ENCODE data around the gene OR10G7. TPM values are rescaled to one million over a fixed set of nuclear protein-coding genes. Genes with fewer than 3 reads are reported as not detected.

The OR10G7 gene, protein sequence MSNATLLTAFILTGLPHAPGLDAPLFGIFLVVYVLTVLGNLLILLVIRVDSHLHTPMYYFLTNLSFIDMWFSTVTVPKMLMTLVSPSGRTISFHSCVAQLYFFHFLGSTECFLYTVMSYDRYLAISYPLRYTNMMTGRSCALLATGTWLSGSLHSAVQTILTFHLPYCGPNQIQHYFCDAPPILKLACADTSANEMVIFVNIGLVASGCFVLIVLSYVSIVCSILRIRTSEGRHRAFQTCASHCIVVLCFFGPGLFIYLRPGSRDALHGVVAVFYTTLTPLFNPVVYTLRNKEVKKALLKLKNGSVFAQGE
- total RNA-seq, result not detected
- long read RNA-seq, result 0 reads

DNA sequence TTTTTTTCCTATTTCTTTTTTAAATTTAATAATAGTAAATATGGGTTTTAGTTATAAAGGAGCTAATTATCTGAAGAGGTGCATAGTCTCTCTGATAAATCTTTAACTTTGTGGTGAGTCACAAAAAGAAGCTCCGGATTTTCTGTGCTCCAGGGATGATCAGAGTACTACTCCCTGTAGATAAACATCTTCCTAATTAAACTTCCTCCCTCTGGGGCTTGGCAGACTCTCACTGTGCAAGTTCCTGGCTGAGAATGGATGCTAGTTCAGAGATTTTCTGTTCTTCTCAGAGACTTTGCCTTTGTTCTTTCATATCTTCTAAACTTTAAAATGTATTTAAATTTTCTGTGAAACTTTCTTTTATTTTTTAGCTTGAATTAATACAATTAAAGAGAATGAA, at the start of gene OR10G7:
Gene OR10G7 (minus strand): TSS at position 72 of the 400 bp plus-strand sequence. CDS start 2,324 bp downstream, outside the sequence.
- DNase-seq (ENCODE audit: missing footprints), result no peak
- intact Hi-C loops (cut with DNase I), result no loop called here
- ATAC-seq, result no peak

DNA sequence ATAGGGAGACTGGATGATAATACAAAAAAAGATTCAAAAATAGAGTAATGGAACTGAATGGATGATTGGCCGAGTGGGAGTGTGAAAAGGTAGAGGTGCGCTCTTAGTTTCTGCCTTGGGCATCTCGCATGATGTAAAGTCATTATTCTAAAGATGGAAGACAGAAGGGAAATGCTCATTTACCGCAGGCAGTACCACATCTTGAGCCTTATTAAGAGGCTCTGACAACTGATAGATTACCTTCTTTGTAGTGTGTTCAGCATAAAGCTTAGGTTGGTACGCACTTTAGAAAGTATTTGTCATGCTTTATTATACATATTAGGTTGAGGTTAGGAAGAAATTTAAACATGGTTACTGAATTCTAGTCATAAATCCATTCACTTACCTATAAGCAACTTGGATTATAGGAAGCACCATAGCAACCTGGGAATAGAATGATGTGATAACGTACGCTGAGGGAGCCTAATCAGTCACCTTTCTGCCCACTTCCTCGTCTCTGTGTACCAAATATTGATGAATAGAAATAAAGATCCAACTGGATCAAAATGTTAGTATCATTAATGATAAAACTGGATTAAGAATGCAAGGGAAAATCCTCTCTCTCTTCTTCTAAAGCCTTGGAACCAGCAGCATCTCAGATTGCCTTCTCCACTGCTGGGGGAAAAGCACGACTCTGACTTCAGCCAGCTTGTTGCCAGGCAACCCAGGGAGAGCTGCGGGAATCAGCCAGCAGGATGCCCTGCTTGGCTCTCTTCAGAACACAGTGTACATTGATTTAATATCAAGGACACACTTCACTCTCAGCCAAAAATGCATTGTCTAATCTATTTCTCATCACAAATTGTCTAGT, 45.1 kb upstream of the OR10G7 start:
- no peak for ATAC-seq
- DNase-seq (ENCODE audit: missing footprints), result no peak
- intact Hi-C loops (cut with DNase I), result no loop called here

DNA sequence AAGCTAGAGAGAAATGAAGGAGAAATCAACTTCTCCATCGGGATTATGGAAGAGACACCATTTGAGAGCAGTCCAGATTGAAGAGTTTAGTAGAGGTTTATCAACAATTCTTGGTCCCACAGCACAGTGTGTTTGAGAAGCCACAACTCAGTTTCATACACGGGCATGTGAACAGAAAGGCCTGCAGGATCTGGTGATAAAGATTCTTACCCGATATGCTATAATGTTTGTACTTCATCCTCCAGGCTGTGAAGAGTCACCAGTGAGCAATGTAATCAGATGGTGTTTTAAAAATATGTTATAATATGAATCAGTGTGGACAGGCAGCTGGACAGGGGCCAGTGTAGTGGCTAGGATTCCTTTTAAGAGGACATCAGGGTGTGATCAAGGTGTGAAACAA, 44.5 kb upstream of the OR10G7 start:
- ATAC-seq, result no peak
- intact Hi-C loops (cut with DNase I), result no loop called here

DNA sequence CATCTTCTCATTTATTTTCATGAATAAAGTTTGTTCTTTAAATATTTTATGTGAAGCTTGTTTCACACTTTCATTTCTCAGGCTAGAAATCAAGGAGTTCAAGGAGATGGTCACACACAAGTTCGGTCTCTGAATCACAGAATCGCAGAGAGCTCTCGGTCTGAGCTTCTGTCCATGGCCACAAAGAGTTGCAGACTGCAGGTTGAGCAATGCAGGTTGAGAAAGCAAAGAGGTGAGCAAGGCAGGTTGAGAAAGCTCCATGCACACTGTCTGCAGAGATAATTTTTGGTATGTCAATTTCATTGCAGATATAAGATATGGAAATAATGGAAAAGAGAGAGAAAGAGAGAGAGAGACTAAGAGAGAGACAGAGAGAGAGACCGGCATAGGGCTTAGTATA, 41.2 kb upstream of the OR10G7 start:
- intact Hi-C loops (cut with DNase I), result no loop called here
- DNase-seq (ENCODE audit: missing footprints) (no peak), ATAC-seq (no peak)

More for the DNA sequence above, 44.5 kb upstream of the OR10G7 start:
- DNase-seq (ENCODE audit: missing footprints), result no peak

DNA sequence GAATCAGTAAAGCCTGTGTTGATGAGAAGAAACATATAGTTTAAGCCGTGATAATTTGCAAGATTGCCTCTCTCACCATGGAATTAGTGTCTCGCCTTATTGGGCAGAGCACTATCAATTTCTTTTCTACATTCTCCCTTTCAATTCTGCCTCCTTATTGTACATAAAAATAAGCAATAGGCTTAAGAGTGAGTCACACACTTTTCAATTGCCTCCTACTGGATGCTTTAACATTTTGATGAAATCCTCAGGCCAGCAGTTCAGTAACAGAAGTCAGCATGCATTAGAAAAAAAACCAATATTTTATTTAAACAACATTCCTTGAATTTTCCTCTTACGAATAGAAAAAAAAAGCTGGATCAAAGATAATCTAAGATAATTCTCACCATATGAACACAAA, 40.4 kb upstream of the OR10G7 start:
- intact Hi-C loops (cut with DNase I), result no loop called here
- ATAC-seq (no peak), DNase-seq (ENCODE audit: missing footprints) (no peak)

DNA sequence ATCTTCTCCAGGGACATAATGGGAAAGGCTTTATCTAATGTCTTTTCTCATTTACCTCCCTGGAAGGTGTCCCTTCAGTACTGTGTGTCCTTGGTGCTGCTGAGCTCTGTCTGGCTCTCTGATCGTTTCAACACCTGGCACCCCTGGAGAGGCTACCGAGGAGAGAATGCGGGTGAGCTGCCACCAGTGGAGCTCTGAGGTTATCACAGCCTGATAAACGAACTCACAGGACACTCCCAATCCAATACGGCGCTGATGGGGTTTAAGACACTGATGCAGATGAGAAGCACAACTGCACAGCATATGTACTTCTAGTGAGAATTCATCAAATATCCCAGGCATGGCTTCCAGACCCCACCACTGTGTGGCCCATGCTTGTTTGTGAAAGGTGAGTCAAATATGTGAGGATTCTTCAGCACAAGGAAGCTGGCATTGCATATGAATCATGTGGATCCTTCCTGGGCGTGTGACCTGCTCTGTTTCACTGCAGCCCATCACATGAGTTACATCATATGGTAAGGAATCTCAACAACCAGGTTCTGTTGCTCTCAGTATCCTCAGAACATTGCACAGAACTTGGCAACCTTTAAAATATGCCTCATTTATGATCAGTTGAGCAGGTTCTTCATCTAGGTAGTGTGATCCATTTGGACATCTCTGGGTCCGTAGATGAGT, 39.3 kb upstream of the OR10G7 start:
- DNase-seq (ENCODE audit: missing footprints) (no peak), ATAC-seq (no peak)
- intact Hi-C loops (cut with DNase I), result no loop called here

DNA sequence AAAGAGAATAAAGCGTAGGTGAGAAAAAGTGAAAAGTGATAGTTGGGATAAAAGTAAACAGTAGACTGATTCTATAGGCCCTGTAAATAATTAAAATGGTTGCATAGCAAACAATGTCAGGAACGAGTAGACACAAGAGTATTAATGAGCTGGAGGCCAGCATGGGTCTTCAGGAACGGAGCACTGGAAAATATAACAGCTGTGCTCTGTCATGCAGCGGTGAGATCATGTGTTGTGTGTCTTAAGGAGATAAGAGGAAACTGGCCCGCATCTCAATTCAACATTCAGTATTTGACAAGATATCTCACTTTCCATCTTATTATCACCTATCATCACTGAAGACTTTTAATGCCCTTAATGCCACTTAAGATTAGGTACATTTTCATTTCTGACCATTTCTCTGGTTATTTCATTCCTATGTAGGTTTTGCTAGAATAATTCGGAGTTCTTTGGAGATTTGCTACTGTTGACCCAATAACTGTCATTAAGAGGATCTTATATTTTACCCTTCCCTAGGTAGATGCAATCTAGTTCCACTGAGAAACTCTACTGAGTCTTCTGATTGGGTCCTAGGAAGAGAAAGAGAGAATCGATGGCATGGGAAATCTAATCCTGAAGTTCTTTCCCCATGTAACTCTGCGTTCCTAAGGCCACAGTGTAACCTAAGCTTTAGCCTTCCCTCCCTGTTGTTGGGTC, 38.7 kb upstream of the OR10G7 start:
- DNase-seq (ENCODE audit: missing footprints), result no peak
- no peak for ATAC-seq
- intact Hi-C loops (cut with DNase I), result loop anchor here (10.0 kb wide), 2 partner anchors 115 to 505 kb away; no protein-coding TSS in a partner anchor

DNA sequence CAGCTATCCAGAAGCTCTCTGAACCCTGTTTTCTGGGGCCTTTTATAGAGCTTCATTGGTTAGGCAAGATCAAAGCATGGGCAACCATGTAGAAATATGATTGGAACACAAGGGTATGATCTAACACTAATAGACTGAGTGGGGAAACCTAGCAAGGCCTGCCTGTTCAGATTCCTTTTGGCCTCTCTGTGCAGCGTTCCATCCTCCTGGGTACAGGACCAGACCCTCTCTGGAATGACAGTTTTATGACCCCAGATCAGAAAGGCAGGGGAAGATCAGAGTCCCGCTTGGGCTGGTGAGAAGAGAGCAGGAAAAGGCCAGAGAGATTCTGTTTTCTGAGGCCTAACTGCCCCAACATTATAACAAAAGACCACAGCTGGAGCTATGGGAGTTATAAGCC, 37.5 kb upstream of the OR10G7 start:
- no peak for DNase-seq (ENCODE audit: missing footprints)
- ATAC-seq, result no peak
- intact Hi-C loops (cut with DNase I), result loop anchor here (10.0 kb wide), 2 partner anchors 116 to 506 kb away; no protein-coding TSS in a partner anchor

DNA sequence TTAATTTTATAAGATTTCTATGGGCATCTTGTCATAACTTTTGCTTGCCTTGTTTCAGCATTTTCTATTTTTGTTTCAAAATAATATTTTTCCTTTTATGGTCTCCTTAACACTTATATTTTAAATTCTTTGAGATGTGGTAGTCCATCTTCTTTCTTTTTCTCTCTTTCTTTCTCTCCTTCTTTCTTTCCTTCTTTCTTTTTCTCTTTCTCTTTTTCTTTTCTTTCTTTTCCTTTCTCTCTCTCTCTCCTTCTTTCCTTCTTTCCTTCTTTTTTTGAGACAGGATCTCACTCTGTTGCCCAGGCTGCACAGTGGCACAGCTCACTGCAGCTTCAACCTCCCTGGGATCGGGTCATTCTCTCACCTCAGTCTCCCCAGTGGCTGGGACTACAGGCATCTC, 36.1 kb upstream of the OR10G7 start:
- intact Hi-C loops (cut with DNase I), result loop anchor here (10.0 kb wide), 2 partner anchors 118 to 508 kb away; no protein-coding TSS in a partner anchor
- ATAC-seq (no peak), DNase-seq (ENCODE audit: missing footprints) (no peak)

DNA sequence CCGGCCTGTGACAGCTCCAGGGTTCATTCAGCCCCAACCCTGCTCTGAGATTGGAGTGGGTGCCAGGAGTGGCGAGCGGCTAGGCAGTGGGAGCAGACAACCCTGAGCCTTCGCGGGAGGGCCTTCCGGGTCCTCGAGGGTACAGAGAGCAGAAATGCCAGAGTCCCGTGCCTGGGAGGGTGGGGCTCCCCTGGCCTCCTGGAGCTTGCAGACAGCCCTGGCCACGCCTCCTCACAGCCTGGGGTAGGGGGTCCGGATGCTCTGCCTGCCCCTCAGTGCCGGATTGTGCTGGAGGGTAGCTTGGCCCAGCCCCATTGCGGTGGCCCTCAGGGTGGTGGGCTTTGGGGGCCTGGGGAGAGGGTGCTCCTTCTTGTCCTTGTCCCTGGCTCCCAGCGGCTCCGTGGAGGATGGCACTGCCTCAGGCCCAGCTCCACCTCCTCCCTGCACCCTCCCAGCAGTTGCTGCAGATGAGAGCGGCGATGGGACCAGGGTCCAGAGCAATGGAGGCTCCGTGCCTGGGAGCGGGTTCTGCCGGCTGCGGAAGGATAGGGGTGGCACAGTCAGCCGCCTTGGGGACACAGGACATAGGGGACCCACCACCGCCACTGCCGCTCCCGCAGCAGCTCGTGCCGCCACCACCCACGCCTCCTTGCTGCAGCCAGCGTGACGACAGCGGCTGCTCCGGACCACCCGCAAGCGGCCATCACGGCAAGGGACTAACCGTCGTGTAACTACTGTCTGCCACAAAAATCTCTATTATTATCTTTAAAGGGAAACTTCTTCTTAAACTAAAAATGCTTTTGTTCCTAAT, 34.9 kb upstream of the OR10G7 start:
- intact Hi-C loops (cut with DNase I), result loop anchor here (10.0 kb wide), 2 partner anchors 119 to 509 kb away; no protein-coding TSS in a partner anchor
- DNase-seq (ENCODE audit: missing footprints) (no peak), ATAC-seq (no peak)

DNA sequence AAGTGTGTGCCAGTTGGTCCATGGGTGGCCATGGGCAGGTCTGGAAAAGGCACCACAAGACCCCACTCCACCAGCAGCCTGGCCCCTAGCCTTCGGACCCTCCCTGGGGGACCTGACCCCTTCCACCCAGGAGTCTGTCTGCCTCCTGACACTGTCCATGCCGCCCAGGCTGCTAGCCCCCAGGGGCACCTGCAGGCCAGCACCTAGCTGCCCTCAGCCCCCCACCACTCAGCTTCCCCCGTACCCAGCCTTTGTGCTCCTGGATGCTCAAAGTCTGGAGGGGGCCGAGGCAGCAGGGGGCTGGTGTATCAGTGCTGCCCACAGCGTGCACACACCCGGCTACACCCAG, 34.3 kb upstream of the OR10G7 start:
- intact Hi-C loops (cut with DNase I), result loop anchor here (10.0 kb wide), 2 partner anchors 119 to 509 kb away; no protein-coding TSS in a partner anchor
- ATAC-seq (no peak), DNase-seq (ENCODE audit: missing footprints) (no peak)

DNA sequence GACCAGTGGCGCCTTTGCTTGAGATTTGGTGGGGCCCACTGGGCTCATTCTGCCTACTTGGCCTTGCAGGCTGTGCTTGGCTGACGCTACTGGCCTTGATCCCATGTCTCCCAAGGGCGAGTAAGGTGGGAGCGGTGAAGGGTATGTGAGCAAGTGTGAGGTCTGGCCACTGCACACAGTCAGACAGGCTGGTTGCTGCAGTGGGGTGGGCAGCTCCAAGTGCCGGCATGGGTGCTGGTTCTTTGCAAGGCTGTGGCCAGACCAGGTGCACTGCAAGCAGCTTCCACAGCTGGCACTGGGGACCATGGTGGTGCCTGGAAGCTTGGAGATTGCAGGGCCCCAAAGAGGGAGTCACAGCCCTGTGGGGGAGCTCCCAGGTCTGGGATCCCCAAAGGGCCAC, 33.4 kb upstream of the OR10G7 start:
- ATAC-seq, result no peak
- intact Hi-C loops (cut with DNase I), result loop anchor here (10.0 kb wide), 2 partner anchors 120 to 510 kb away; no protein-coding TSS in a partner anchor
- DNase-seq (ENCODE audit: missing footprints), result no peak

DNA sequence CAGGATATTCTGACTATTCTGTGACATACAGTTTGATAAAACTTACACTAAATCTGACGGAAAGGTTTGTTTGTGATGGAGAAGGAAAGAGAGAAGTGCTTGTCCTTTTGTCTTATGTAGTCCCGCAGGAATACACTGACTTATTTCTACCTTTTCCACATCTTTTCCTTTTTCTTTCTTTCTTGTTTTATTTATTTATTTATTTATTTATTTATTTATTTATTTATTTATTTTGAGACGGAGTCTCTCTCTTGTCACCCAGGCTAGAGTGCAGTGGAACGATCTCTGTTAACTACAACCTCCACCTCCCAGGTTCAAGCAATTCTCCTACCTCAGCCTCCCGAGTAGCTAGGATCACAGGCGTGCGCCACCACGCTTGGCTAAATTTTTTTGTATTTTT, 31.0 kb upstream of the OR10G7 start:
- ATAC-seq (no peak), DNase-seq (ENCODE audit: missing footprints) (no peak)
- intact Hi-C loops (cut with DNase I), result loop anchor here (10.0 kb wide), 2 partner anchors 123 to 513 kb away; no protein-coding TSS in a partner anchor

DNA sequence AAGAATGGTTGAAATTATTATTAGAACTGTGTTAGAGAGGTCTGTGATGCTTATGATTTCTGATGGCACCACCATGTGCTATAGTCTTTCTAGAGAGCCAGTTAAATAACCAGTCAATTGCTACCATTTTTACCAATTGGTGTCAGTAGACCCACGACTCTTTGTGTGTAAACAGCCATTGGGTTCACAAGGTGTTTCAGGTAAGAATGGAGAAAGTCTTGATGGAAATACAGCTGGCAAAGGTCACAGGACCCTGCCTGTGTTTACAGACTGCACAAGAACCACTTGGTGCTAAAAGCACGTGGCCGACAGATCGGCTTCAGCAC, 30.5 kb upstream of the OR10G7 start:
- DNase-seq (ENCODE audit: missing footprints) (no peak), ATAC-seq (no peak)
- intact Hi-C loops (cut with DNase I), result loop anchor here (10.0 kb wide), 2 partner anchors 123 to 513 kb away; no protein-coding TSS in a partner anchor

DNA sequence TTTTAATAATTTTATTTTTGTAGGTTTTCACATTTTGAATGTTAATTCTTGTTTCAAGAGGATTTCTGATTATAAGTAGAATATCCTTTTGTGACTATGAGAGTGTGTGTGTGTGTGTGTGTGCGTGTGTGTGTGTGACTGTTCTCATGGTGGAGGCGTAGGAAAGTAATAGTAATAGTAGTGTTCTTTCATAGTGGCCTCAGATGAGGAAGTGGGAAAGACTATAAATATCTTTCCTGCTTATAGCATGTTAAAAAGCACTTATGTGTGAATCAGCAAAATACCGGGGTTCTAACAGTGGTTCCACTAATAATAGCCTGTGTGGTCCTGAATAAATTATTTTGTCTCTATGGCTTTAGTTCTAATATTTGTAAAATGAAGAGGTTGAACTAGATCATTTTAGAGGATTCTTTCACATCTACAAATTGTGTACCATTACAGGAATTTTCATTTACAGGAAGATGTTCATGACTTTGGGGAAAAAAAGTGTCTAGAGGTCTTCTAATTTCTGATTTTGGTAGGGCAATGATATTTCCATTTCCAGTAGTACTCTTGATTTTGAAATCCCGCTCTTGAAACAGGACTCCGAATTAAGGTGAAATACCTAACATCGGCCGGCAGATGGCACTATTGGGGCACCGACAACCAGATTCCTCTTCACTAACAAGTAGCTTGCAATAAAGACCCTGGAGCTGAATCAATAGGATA, 29.9 kb upstream of the OR10G7 start:
- DNase-seq (ENCODE audit: missing footprints) (no peak), ATAC-seq (no peak)
- intact Hi-C loops (cut with DNase I), result loop anchor here (10.0 kb wide), 2 partner anchors 124 to 514 kb away; no protein-coding TSS in a partner anchor

DNA sequence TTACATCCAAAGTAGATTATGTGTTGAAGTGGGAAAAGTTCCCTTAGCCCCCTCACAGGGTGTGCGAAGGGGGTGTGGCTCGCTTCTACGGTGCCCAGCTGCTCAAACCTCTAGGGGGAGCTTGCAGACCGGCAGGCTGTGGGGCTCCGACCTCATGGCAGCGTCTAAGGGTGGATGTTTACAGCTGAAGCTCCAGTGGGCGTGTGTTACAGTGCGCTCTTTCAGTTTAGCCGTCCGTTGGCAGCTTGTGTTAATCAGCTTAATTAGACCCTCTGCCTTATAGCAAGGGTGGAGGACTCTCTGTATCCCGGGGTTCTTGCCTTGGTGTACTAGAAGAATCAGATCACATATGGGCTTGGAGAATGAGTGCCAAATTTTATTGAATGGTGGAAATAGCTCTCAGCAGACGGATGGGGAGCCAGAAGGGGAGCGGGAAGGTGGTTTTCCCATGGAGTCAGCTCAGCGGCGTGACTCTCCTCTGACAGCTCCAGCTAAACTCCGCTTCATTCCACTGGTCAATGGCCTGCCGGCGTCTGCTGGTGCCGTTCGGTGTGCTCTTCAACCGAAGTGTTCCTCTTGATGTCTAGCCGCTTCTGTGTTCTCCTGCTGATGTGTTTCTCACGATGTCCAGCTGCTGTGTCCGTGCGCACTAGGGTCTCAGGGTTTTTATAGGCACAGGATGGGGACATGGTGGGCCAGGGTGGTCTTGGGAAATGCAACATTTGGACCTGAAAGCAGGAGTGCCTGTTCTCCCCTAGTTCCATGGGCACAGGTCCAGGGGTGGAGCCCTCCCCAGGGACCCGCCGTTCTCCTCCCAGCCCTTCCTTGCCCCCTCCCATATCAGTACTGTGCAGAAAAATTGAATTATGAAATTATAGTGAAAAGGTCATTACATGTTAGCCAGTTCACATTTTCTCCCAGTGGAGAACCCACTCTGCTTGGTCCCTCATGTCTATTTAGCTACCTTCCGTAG, 28.6 kb upstream of the OR10G7 start:
- intact Hi-C loops (cut with DNase I), result loop anchor here (10.0 kb wide), 2 partner anchors 125 to 515 kb away; no protein-coding TSS in a partner anchor
- no peak for DNase-seq (ENCODE audit: missing footprints)
- peak; percentile 64 for ATAC-seq

Measured in Right ventricle myocardium inferior (tissue), 1 donor.